Fibroblast of the conjunctiva (primary cell): ENCODE results near the gene BTBD9.

Source experiments
- DNase-seq: peaks from one replicate; pipeline ENCODE4 v3.0.0-alpha.2; 2010; ENCODE audit warnings: low read depth

The BTBD9 gene

DNA sequence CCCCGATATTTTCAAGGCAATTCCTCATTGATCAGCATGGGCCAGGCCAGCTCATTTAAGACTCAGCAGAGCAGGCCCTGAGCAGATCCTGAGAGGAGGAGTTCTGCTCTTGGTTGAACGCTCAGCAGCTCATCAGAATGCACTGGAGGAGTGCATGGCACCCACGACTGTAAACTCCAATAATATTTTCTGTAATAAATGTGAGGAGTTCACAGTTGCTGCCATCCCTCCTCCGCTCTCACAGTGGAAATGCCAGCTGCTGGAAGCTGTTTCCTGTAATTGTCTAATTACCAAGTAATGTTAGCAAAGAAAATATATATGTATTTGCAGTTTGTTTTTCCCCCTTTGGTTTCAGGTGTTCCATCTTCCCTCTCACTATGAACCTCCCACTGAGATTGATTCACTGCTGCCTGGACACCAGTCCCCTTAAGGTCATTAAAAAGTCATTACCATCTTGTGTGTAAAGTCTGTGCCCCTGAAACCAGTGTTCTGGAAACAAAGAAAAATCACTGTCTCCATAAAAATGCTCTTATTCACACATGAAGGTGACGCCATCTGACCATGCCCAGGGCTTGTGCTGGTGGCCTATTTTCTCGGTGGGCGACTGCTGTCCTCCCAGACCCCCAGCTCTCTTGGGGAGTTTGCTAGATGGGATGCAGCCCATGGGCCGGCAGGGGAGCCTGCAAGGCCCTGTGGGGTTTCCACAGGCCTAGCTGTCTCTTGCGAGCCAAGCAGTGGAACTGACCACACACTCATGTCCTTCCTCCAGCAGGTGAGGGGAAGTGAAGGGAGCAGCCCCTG is 446.0 kb downstream of the BTBD9 start:
- no peak for DNase-seq

DNA sequence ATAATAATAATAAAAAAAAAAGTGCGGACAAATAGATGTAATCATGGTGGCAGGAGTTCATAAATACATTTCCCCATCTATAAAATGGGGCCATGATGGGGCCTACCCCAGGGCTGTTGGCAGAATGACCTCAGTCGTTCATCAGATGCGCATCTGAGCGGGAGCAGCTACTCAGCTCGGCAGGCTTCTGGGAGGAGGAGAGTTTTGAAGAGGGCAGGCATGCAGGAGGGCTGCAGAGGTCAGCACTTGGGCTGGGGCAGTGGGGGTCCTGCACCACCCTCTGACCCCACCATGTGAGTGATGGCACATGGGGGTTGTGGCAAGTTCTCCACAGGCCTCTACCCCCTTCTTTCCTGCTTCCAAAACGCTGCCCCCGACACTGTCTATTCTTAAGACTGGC is 446.7 kb downstream of the BTBD9 start:
- no peak for DNase-seq

DNA sequence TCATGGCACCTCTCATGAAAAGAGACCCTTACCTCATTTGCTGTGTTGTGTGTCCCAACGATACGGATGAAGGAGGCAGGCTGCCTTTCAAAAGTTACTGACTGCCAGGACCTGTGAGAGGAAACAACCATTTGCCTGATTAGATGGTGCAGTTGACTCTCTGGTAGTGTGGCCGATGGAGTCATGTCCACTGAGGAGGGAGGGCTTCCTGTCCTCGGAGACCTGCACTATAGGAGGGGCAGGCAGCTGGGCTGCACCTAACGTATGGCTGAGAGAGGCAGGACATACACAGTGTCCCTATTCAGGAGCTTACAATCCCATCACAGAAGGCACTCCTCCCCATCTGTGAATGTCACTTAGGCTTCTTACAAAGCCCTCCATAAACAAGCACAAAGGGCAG is 447.2 kb downstream of the BTBD9 start:
- no peak for DNase-seq

DNA sequence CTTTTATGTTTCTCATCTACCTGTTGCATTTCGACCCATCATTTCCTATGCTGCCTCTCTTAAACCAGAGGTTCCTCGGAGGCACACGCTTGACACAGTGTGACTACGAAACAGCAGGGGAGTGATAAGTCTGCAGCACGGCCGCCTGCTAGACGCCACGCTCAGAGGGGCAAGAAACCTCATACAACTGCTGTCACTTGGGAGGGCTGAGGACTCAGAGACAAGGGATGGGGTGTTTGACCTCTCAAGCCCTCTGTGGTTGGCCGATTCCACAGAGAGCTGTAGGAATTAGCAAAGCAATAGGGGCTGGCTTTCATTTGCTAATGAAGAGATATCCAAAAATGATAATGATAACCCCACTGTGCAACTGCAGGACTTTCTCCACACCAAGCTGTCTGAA is 447.7 kb downstream of the BTBD9 start:
- DNase-seq, result no peak

DNA sequence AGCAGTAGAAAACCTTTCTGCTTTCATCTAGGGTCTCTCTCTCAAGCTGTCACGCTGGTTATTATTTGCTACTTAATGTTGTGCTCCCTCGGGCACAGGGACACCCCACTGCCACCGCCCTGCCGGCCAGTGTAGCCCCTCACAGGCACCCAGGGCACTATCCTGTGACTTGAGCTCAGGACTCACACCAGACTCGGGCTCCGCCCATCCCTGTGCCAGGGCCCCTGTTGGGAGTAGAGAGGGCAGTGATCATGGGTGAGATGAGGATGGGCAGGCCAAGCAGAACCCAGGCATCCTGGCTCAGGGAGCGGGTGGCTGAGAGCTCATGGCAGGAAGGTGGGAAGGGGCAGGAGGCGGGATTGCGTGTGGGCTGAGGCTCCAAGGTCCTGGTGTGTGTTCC is 448.3 kb downstream of the BTBD9 start:
- no peak for DNase-seq

DNA sequence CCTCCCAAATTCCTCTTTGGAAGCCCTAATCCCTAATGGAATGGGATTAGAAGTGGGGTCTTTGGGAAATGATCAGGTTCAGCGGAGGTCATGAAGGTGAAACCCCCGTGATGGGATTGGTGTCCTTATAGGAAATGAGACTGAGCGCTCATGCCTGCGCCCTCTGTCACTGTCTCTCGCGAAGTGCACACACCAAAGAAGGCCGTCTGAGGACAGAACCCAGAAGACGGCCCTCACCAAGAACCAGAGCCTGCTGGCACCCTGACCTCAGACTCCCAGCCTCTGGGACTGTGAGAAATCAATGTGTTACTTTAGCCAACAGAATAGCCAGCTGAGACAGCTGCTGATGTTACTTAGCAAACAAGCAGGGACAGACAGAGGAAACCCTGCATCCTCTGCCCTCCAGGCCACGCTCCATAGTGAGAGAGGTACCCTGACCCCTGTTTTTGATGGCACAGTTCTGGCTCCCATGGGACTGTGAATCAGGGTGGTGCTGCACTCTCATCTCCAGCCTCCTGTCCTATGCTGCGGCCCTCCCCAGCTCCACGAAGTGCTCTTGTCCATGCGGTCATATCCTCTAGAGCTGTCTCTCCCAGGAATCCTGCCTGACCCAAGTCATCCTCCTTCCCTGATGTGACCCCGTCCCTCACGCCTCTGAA is 450.9 kb downstream of the BTBD9 start:
- DNase-seq, result no peak

DNA sequence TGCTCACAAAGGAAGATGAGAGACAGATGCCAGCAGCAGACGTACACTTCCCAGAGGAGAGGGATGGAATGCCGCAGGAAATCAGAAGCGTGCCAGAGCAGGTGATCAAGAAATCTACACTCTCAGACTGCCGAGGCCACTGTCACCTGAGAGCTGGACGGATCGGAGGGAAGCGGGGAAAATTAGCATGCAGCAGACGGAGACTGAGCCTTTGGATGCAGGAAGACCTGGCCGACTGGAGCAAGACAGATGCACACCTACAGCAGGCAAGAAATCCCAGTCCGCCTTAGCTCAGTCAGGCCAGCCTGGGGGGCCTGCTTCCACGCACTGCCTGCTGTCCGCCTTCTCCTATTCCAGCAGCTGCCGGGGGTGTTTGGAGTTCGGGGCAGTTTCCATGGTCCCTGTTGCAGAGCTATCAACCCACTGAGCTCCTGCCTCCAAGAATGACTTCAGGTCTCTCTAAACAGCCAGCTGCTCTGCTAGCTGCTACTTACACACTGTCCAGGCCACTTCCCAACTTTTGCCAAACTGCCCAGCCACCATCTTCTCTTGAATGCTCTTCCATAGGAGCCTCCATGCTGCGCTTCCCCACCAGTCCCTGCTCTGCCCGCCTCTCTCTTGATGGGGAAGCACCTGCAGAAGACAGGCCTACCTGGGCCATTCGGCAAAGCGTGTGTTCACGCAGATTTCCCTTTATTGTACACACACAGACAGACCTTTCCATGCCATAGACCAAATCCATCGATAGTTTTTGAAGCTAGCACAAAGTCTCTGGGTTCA is 451.7 kb downstream of the BTBD9 start:
- no peak for DNase-seq

DNA sequence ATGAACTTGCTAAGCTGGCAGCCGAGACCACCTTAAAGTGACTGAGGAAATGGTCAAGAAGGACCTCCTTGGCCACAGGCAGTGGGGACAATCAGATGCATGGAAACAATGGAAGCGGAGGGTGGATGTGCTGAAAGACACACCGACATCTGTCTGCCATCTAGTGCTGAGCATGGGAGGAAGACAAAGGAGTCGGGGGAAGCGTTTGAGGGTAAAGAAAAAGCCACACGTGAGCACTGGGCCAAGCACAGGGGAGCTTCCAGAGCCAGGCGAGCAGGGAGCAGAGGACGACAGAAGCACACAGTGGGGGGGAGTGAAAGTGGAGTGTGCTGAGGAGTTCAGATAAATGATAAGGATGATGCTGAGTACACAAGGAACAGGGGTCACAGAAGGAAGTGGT is 452.4 kb downstream of the BTBD9 start:
- DNase-seq, result no peak

DNA sequence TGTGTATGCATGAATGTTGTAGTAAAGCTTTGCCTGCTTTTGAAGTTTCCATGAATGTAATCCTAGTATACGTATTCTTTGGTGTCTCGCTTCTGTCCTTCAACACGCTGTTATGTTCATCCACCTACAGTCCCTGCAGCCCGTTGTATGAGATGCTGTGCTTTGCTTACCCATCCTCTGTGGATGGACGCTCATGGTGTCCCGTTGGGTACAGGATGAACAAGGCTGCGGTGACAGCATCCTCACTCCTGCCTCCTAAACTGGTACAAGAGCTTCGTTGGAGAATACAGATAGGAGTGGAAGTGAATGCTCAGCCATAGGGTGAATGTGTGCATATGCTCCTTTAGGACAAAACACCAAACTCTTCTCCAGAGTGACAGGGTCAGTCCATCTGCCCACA is 454.0 kb downstream of the BTBD9 start:
- no peak for DNase-seq

DNA sequence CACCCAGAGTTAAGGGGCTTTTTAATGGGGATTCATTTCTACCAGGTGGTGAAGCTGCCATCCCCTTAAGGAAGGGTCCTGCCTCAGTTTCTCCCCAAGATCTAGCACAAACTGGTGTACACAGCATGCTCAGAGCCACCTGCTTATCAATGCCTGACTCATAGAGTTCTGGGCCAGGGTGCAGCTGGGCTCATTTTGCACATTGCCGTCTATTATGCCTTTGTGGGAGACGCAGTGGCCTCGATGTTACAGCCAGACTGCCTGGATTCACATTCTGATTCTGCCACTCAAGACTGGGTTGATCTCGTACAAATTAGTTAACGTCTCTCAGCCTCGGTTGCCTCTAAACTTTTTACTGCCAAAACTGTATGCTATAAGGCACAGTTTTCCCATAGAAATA is 454.5 kb downstream of the BTBD9 start:
- no peak for DNase-seq

DNA sequence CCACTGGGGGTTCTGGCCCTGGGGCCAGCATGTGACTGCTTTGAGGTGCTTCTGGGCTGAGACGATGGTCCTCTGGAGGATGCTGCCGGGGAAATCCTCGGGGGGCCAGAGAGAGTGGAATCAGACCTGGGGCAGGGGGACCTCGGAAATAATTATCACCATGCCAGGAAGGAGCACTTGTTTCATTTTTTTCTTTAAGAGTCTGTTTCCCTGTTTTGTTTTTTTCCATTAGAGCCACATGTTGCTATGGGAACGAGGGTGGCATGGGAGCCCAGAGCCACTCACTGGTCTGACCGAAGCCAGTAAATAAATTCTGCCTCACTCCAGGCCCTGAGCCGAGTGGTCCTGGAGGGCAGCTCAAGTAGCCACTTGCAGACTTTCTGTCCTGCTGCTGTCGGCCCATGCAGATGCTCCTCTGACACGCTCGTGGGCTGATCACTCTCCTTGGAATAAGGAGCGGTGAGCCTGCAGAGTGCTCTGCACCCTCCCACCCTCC is 455.1 kb downstream of the BTBD9 start:
- DNase-seq, result no peak

DNA sequence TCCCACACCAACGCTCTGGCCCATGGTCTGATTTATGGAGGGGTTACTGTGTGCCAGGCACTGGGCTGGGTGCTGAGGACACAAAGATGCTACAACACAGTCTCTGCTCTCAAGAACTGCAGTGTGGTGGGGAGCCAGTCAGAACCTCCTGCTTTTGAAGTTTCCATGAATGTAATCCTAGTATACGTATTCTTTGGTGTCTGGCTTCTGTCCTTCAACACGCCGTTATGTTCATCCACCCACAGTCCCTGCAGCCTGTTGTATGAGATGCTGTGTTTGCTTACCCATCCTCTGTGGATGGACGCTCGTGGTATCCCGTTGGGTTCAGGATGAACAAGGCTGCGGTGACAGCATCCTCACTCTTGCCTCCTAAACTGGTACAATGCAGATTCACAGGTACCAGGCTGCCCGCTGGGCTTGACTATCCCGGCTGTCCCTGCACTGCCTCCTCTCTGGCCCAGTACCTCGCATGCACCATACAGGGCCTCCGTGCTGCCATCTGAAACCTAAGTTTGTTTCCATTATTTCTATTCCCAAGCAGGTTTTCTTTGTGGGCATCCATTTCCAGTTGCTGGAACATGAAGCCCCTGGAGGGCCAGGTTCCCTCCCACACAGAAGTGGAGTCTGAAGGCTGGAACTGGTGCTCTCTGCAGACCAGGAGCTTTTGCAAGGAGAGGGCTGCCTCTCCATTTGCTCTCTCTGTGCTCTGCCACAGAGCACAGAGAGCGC is 455.7 kb downstream of the BTBD9 start:
- DNase-seq, result no peak

DNA sequence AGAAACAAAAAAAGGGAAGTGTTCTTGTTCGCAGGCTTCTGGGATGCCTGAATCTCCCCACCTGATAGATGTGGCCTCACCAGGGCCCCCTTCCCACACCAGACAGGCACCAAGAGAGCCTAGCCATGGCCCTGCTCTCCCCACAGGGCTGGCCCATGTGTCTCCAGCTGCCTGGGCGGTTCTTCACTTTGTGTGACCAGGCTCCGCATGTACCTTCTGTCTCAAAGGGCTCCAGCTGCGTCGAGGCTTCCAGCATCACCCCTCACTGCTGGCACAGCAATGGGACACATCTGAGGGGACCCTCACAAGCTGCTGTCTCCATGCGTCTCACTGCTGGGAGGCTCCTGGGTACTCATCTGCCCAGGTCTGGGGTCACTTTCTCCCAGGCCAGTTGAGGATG is 457.3 kb downstream of the BTBD9 start:
- no peak for DNase-seq

DNA sequence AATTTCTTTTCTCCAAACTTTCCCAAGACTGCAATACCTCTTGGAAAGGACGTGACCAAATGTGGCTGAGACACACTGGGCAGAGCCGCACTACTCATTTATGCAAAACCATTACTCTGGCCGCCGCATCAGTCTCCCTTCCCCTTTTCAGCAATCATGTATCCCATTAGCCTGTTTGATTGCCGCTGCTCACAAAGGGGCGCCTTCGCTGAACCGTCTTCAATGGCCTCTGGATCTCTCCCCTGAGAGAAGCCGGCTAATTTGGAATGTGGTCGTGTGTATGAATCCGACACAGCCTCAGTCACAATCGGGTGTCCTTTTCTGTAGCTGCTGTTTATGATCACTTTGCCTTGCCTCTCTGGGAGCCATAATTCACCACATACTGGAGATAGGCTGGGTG is 459.1 kb downstream of the BTBD9 start:
- DNase-seq, result no peak

DNA sequence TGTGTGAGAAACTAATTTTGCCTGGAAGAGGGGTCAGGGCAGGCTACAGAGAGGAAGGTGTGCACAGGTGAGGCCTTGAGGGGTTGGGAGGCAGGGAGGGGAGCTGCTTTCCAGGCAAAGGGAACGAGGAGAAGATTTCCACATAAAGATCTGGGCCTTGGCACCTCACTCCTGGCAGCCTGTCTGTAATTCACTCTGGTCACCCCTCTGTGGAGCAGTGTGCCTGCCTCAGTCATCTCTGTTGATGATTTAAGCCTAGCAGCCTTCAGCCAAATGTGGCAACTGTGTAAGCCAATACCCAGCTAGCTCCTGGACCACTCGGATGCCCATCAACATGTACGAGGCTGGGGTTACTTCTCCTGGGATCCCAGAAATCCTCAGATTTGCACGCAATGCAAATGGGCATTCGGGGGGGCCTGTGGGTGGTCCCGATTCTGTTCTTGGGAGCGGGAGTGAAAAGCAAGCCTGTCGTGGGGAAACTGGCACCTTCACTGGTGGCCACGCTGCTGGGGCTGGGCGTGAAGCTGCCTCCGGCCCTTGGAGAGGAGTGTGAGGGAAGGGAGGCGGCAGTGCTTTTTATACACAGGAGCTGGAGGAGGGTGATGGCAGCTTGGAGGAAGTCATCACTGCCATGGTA is 459.8 kb downstream of the BTBD9 start:
- DNase-seq, result no peak

DNA sequence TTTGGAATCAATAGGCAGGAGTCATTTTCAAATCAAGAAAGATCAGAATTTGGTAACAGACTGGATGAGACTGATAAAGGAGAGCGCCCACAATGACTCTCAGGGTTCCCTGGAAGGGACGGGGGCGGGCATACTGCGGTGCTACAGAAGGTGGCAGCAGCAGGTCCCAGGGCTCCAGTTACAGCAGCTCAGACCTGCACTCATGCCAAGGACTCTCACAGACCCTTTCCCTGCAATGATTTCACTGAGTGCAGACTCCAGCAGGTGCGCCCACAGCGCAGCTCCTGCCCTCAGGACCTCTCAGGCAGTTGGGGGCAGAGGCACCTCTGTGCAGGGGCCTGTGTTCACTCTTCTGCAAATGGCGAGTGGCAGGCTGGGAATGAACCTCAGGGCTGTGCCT is 460.4 kb downstream of the BTBD9 start:
- no peak for DNase-seq

DNA sequence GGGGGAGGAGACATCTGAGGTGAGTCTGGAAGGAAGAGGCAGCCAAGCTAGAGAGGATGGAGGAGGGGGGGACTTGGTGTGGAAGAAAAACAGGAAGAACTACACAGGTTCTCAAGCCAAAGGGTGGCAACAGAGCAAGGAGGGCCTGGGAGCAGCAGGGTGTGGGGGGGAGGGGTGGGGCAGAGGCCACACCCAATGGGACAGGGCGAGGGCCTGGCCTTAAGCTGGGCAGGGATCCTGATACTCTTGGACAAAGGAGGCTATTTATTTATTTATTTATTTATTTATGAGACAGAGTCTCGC is 461.2 kb downstream of the BTBD9 start:
- DNase-seq, result no peak

DNA sequence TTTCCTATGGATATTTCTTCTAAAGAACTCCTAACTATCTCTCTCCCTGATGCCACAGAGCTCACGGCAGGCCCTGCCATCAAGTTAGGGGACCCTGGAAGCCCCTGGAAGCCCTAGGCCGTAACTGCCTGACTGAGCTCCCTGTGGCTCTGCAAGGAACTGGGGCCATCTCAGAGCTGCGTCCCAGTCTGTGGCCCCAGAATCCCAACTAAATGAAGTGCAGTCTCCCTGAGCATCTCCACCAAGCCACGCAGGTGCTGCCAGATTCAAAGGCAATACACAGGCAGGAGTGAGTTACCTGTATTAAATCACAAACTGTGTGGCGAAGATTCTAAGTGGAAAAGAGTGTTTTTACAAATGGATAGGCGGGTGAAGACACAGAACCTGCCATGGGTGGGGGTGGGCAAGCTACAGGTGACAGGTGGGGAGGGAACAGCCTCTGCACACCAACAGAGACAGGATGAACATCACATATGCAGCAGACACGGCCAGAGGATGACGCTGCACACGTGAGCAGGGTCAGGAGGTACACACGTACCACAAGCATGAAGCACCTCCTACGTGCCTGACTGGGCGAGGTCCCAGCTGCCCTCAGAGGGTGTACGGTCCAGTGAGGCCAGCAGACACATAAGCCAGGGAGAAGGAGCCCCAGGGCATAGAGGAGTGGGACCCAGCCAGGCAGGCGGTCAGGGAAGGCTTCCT is 461.7 kb downstream of the BTBD9 start:
- no peak for DNase-seq

DNA sequence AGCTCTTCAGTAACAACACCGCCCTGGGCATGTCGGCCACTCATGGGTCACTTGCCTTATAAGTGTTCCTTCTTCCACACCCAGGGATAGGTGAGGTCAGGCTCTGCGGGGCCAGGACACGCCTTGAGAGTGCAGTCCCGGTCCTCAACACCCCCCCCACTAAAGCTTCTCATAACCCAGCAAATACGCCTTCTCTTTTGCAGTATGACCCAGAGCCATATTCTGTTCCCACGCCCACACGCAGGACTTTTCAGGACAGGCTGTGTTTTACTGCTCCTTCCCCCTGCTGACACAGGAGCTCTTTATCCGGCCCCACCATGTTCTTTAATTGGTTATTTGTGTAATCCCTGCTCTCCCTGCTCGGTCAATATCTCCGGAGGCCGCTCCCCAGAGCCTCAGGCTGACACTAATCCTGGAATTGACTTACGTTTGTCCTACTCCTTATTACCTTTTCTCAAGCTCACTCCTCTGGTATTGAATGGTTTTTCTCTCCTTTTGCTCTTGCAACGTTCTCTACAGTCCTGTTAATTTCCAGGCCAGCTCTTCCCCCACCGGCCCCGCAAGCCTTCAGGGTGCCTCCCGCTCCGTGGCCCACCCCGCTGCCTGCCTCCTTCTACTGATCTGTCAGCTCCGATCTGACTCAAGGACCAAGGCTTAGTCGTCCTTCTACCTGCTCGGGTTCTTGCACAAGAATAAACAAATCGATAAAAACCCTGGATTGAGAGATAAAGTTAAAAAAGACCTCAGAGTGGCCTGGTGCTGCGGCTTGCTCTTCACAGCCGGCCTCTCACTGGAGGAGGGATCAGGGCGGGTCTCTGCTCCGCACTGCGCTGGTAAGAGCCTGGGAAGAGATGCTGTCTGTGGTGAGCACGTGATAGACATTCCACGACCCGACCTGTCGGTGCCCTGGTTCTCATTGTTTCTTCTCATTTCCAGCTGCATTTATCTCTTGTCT is 462.7 kb downstream of the BTBD9 start:
- DNase-seq, result no peak

DNA sequence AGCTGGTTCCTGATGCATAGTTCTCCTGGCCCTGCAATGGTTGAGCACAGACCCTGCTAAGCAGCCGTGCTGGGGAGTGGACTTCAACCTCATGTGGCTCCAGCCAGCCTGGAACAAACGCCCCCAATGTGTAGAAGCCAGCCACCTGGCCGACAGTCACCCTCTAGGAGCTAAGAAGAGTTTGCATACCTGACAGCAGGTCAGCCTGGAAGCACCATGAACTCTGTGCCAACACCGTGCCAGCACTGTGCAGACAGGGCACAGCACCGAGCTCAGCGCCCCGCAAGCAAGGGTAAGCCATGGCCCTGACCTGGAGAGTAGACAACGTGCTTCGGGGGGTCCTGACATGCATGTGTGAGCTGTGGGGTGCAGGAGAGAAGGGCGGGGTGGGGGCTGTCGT is 463.9 kb downstream of the BTBD9 start:
- no peak for DNase-seq
